HL-60 (cell line): ENCODE measurements around the gene TNFAIP8.

Experiments used
- DNase-seq, 2 experiments: peaks; one replicate each; pipeline ENCODE4 v3.0.0-alpha.2; 2010 to 2020; ENCODE audit warnings: low read depth in 1 of 2, low spot score in 1 of 2
- H3K27ac ChIP-seq: fragments of 250-450 bp; sonication (Bioruptor Pico); replicated peaks from 2 replicates; pipeline ENCODE4 v1.5.1; 2020; ENCODE audit warnings: mild to moderate bottlenecking, moderate library complexity
- H3K27me3 ChIP-seq: fragments of 250-450 bp; sonication (Bioruptor Pico); 2 replicates; pipeline ENCODE4 v1.5.1; 2021; ENCODE audit warnings: mild to moderate bottlenecking, moderate library complexity; ENCODE audit not compliant: insufficient read depth, poor library complexity, severe bottlenecking
- H3K4me3 ChIP-seq: replicated peaks from 2 replicates; pipeline ENCODE4 v1.5.1; 2011; ENCODE audit warnings: mild to moderate bottlenecking, control low read depth, low read length; ENCODE audit not compliant: insufficient read depth
- GABPA ChIP-seq: IDR thresholded peaks from 2 replicates; pipeline ENCODE4 v1.6.1; 2012; ENCODE audit warnings: low read depth
- POLR2AphosphoS5 ChIP-seq: IDR thresholded peaks from 2 replicates; pipeline ENCODE4 v1.6.1; 2012; ENCODE audit warnings: low read depth
- SPI1 ChIP-seq: IDR thresholded peaks from 2 replicates; pipeline ENCODE4 v1.6.1; 2012; ENCODE audit warnings: low read depth, mild to moderate bottlenecking, borderline replicate concordance
- TF ChIP-seq, protein P1 (sequence below): IDR thresholded peaks from one replicate; pipeline ENCODE4 v1.5.1; 2011; ENCODE audit warnings: low read length, control low read depth, inconsistent platforms; ENCODE audit not compliant: insufficient read depth
- TF ChIP-seq, protein P2 (sequence below): IDR thresholded peaks from 2 replicates; pipeline ENCODE4 v1.6.1; 2012; ENCODE audit warnings: low read depth; ENCODE audit not compliant: insufficient replicate concordance

TNFAIP8 gene

DNA sequence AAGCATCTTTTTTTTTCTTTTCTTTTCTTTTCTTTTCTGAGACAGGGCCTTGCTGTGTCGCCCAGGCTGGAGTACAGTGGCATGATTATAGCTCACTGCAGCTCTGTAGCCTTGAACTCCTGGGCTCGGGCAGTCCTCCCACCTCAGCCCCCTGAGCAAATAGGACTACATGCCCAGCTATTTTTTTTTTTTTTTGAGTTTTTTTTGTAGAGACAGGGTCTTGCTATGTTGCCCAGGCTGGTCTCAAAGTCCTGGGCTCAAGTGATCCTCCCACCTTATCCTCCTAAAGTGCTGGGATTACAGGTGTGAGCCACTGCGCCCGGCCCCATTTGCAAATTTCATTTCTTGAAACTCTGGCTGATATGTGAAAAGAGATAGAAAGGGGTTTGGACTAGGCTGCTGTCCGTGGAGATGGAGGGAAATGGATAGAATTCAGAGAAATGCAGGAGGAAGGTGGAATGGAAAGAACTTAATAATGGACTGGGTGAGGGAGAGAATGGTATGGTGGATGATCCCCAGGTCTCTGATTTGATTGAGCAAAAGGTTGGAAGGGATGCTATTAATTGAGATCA, 32.9 kb downstream of the TNFAIP8 start:
- no peaks in the 10 kb centered on the region for H3K27me3 ChIP-seq
- no peak for DNase-seq
- TF ChIP-seq GABPA (no peak), SPI1 (no peak), POLR2AphosphoS5 (no peak)
- TF ChIP-seq, protein P1, sequence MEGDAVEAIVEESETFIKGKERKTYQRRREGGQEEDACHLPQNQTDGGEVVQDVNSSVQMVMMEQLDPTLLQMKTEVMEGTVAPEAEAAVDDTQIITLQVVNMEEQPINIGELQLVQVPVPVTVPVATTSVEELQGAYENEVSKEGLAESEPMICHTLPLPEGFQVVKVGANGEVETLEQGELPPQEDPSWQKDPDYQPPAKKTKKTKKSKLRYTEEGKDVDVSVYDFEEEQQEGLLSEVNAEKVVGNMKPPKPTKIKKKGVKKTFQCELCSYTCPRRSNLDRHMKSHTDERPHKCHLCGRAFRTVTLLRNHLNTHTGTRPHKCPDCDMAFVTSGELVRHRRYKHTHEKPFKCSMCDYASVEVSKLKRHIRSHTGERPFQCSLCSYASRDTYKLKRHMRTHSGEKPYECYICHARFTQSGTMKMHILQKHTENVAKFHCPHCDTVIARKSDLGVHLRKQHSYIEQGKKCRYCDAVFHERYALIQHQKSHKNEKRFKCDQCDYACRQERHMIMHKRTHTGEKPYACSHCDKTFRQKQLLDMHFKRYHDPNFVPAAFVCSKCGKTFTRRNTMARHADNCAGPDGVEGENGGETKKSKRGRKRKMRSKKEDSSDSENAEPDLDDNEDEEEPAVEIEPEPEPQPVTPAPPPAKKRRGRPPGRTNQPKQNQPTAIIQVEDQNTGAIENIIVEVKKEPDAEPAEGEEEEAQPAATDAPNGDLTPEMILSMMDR, result no peak
- TF ChIP-seq, protein P2, sequence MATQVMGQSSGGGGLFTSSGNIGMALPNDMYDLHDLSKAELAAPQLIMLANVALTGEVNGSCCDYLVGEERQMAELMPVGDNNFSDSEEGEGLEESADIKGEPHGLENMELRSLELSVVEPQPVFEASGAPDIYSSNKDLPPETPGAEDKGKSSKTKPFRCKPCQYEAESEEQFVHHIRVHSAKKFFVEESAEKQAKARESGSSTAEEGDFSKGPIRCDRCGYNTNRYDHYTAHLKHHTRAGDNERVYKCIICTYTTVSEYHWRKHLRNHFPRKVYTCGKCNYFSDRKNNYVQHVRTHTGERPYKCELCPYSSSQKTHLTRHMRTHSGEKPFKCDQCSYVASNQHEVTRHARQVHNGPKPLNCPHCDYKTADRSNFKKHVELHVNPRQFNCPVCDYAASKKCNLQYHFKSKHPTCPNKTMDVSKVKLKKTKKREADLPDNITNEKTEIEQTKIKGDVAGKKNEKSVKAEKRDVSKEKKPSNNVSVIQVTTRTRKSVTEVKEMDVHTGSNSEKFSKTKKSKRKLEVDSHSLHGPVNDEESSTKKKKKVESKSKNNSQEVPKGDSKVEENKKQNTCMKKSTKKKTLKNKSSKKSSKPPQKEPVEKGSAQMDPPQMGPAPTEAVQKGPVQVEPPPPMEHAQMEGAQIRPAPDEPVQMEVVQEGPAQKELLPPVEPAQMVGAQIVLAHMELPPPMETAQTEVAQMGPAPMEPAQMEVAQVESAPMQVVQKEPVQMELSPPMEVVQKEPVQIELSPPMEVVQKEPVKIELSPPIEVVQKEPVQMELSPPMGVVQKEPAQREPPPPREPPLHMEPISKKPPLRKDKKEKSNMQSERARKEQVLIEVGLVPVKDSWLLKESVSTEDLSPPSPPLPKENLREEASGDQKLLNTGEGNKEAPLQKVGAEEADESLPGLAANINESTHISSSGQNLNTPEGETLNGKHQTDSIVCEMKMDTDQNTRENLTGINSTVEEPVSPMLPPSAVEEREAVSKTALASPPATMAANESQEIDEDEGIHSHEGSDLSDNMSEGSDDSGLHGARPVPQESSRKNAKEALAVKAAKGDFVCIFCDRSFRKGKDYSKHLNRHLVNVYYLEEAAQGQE, result no peak
- no peak overlapping the region for H3K4me3 ChIP-seq
- H3K27ac ChIP-seq, result no peak overlapping the region

DNA sequence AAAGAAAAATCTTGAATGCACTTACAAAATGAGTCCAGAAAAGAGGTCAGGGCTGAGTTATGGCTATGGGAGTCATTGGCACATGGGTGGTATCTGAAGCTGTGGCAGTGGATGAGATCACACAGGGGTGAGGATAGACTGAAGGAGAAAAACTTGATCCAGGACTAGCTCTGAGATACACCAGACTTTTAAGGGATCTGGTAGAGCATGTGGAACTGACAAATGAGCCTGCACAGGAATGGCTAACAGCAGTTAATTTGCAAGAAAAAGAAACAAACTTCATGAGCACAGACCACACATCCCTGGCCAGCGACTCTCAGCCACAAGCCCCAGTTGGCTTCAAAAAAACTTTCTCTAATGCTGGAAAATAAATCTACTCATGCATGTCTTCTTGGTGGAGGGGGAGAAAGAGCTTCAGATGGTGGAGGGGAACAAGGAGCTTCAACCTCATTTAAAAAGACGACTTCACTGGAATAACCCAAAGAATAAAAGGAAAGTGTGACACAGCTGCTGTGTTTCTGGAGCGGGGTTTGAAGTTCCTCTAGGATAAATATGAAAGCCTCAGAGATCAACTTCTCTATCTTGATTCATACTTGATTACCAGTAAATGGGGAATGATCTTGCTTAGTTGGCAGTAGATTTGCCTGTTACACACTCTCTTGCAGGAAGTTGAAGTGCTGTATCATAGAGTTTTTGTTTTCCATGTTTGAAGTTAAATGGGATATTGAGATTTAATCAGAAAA, 33.6 kb downstream of the TNFAIP8 start:
- Histone ChIP-seq H3K27me3 (no peaks in the 10 kb centered on the region), H3K4me3 (no peak overlapping the region), H3K27ac (no peak overlapping the region)
- no peak for DNase-seq
- TF ChIP-seq, protein P2, result no peak
- TF ChIP-seq GABPA (no peak), POLR2AphosphoS5 (no peak), SPI1 (no peak)
- TF ChIP-seq, protein P1, result no peak

DNA sequence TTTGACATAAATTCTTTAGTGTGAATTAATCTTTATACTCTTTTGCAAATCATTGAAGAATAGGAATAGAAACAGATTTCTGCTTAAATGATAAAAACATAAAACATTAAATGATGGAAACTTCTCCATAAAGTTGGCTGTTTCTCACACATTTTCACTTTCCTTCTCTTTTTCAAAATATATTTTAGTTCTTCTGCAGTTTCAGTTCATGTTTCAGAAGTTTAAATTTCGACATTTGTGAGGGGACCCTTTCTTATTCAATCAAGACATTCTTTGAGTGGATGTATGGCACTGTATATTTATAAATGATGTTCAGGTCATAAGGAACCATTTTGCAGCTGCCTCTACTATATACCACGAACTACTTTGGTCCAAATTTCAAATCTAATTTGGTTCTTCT, 34.6 kb downstream of the TNFAIP8 start:
- Histone ChIP-seq H3K27me3 (no peaks in the 10 kb centered on the region), H3K4me3 (no peak overlapping the region), H3K27ac (no peak overlapping the region)
- TF ChIP-seq, protein P2, result no peak
- TF ChIP-seq POLR2AphosphoS5 (no peak), GABPA (no peak), SPI1 (no peak)
- TF ChIP-seq, protein P1, result no peak
- no peak for DNase-seq
